Neural progenitor cell (in vitro differentiated cells): ENCODE data around the gene MICA.
"Not testable (repeated sequence)": the region's sequence is repeated elsewhere in the genome, so short reads cannot be mapped to it uniquely, and the experiment has no call there.

Source experiments
- EZH2 ChIP-seq: fragments of 200-600 bp; sonication (generic); IDR thresholded peaks from 2 replicates; pipeline ENCODE4 v1.6.1; 2017; ENCODE audit warnings: antibody characterized with exemption, mild to moderate bottlenecking, moderate library complexity
- TF ChIP-seq, protein P1 (sequence below): fragments of 200-600 bp; sonication (generic); IDR thresholded peaks from 2 replicates; pipeline ENCODE4 v1.5.1; 2017; ENCODE audit warnings: antibody characterized with exemption, mild to moderate bottlenecking

DNA sequence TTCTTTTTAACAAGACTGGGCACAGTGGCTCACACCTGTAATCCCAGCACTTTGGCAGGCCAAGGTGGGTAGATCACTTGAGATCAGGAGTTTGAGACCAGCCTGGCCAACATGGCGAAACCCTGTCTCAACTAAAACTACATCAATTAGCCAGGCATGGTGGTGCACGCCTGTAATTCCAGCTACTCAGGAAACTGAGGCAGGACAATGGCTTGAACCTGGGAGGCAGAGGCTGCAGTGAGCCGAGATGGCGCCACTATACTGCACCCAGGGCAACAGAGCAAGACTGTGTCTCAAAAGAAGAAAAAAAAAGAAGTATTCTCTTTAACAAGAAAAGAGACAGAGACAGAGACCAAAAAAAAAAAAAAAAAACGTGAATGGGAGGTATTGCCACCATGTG, 56.5 kb downstream of the MICA start:
- TF ChIP-seq, protein P1, sequence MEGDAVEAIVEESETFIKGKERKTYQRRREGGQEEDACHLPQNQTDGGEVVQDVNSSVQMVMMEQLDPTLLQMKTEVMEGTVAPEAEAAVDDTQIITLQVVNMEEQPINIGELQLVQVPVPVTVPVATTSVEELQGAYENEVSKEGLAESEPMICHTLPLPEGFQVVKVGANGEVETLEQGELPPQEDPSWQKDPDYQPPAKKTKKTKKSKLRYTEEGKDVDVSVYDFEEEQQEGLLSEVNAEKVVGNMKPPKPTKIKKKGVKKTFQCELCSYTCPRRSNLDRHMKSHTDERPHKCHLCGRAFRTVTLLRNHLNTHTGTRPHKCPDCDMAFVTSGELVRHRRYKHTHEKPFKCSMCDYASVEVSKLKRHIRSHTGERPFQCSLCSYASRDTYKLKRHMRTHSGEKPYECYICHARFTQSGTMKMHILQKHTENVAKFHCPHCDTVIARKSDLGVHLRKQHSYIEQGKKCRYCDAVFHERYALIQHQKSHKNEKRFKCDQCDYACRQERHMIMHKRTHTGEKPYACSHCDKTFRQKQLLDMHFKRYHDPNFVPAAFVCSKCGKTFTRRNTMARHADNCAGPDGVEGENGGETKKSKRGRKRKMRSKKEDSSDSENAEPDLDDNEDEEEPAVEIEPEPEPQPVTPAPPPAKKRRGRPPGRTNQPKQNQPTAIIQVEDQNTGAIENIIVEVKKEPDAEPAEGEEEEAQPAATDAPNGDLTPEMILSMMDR, result not testable (repeated sequence)
- not testable (repeated sequence) for TF ChIP-seq EZH2
